Stomach (tissue), 4 donors: Measurements from ENCODE around the gene ZNF33B.
A peak's percentile ranks its signal among the peaks of the same experiment; 100 is the strongest.

Source experiments
- CTCF ChIP-seq, 7 experiments: fragments of 450-650 bp in 4 of 7; fragments of 200-600 bp in 3 of 7; sonication (generic) in 3 of 7; IDR thresholded peaks; one replicate each; pipeline ENCODE4 v1.5.1; 2016 to 2019; ENCODE audit warnings: antibody characterized with exemption in 7 of 7, control low read depth in 2 of 7, mild to moderate bottlenecking in 1 of 7
- POLR2AphosphoS5 ChIP-seq, 3 donors: sonication (generic); formaldehyde crosslinking; IDR thresholded peaks; one replicate each; pipeline ENCODE4 v1.6.1; 2016; ENCODE audit warnings: antibody characterized with exemption in 3 of 3

GRCh38 chr10:42640610-42641229, 2.4 kb upstream of the ZNF33B start:
- TF ChIP-seq CTCF (IDR thresholded peaks at IDR 0.05) (no peak), POLR2AphosphoS5 (IDR thresholded peaks at IDR 0.05) (peak in 1 of 3 donors; percentile 7)
